Activated CD4-positive, alpha-beta T cell treated with anti-CD3 and anti-CD28 coated beads for 4 hours (primary cell): ENCODE results near the gene ACE.

Experiments used
- DNase-seq, 2 donors: peaks; one replicate each; pipeline ENCODE4 v3.0.0-alpha.2; 2020

ACE gene

GRCh38 chr17:63492940-63493339, 16.1 kb downstream of the ACE start:
- no peak for DNase-seq

GRCh38 chr17:63493411-63493810, 16.6 kb downstream of the ACE start:
- DNase-seq: no peak

- DNase-seq: no peak
Observed at GRCh38 chr17:63494300-63494928, 17.6 kb downstream of the ACE start.

- DNase-seq: no peak
Observed at GRCh38 chr17:63495491-63495890, 18.6 kb downstream of the ACE start.

GRCh38 chr17:63496177-63496576, 19.3 kb downstream of the ACE start:
- DNase-seq: no peak

GRCh38 chr17:63496663-63497400, 20.0 kb downstream of the ACE start:
- DNase-seq: no peak

- no peak for DNase-seq
Observed at GRCh38 chr17:63497708-63498483, 21.0 kb downstream of the ACE start.

- no peak for DNase-seq
Observed at GRCh38 chr17:63498626-63499195, 21.9 kb downstream of the ACE start.

GRCh38 chr17:63500543-63501390, 23.9 kb downstream of the ACE start:
- DNase-seq: no peak

GRCh38 chr17:63503341-63503705, 26.5 kb downstream of the ACE start:
- no peak for DNase-seq

GRCh38 chr17:63504261-63504660, 27.4 kb downstream of the ACE start:
- no peak for DNase-seq

- no peak for DNase-seq
Observed at GRCh38 chr17:63505341-63505740, 28.5 kb downstream of the ACE start.

GRCh38 chr17:63506627-63507026, 29.8 kb downstream of the ACE start:
- no peak for DNase-seq

- DNase-seq: no peak
Observed at GRCh38 chr17:63511331-63511730, 34.5 kb downstream of the ACE start.

- DNase-seq: no peak
Observed at GRCh38 chr17:63512388-63512787, 35.5 kb downstream of the ACE start.

- DNase-seq: no peak
Observed at GRCh38 chr17:63512896-63513644, 36.2 kb downstream of the ACE start.

GRCh38 chr17:63514477-63514876, 37.6 kb downstream of the ACE start:
- no peak for DNase-seq

GRCh38 chr17:63514974-63515373, 38.1 kb downstream of the ACE start:
- DNase-seq: no peak

GRCh38 chr17:63515426-63515825, 38.6 kb downstream of the ACE start:
- no peak for DNase-seq

GRCh38 chr17:63516910-63517824, 40.3 kb downstream of the ACE start:
- DNase-seq: no peak
